Measurements from ENCODE around the gene PBXIP1. TPM values are rescaled to one million over a fixed set of nuclear protein-coding genes. Genes with fewer than 3 reads are reported as not detected.

Gene PBXIP1
- total RNA-seq, 2 donors from 2014 or later: 81.4 to 101 TPM

DNA sequence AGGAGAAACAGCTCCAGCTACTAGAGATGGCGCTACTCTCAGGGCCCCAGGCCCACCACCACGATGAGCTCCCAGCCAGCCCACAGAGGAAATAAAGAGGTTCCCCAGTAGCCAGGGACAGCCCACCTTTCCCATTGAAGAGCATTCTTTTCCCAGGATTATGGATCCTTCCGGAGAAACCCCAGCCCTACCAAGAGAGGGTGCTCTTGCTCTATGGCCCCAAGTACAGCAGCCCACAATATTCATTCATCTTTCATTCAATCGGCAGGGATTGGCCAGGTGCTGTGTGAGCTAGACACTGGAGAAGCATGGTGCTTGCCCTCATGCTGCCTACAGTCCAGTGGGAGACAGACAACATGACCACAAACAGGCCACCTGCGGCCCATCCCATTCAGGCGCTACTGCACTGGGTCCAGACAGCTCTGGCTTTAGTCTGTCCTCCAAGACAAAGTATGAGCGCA is 49.2 kb downstream of the PBXIP1 start:
- Histone ChIP-seq H3K27ac (no peak overlapping the region), H3K27me3 (no peaks in the 10 kb centered on the region), H3K4me1 (peaks cover 0 to 3% of the 10 kb centered on the region in 2 donors), H3K36me3 (no peaks in the 10 kb centered on the region), H3K9me3 (no peaks in the 10 kb centered on the region), H3K4me3 (no peak overlapping the region)
- TF ChIP-seq, protein P1, sequence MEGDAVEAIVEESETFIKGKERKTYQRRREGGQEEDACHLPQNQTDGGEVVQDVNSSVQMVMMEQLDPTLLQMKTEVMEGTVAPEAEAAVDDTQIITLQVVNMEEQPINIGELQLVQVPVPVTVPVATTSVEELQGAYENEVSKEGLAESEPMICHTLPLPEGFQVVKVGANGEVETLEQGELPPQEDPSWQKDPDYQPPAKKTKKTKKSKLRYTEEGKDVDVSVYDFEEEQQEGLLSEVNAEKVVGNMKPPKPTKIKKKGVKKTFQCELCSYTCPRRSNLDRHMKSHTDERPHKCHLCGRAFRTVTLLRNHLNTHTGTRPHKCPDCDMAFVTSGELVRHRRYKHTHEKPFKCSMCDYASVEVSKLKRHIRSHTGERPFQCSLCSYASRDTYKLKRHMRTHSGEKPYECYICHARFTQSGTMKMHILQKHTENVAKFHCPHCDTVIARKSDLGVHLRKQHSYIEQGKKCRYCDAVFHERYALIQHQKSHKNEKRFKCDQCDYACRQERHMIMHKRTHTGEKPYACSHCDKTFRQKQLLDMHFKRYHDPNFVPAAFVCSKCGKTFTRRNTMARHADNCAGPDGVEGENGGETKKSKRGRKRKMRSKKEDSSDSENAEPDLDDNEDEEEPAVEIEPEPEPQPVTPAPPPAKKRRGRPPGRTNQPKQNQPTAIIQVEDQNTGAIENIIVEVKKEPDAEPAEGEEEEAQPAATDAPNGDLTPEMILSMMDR (IDR thresholded peaks at IDR 0.05): peak; percentile 16 to 57
- DNase-seq (ENCODE audit: low spot score): no peak

DNA sequence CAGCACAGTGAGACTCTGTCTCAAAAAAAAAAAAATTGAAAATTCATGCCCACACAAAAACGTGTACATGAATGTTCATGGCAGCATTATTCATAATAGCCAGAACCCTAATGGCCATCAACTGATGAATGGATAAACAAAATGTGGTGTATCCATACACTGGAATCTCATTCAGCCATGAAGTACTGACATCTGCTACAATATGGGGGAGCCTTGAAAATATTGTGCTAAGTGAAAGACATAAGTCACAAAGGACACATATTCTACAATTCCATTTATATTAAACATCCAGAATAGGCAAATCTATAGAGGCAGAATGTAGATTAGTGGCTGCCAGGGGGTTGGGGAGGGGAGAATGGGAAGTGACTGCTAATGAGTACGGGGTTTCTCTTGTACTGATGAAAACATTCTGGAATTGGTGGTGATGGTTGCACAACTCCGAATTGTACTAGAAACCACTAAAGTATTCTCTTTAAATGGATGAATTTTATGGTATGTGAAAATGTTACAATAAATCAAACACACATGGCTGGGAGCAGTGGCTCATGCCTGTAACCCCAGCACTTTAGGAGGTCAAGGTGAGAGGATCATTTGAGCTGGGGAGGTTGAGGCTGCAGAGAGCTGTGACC is 52.8 kb downstream of the PBXIP1 start:
- TF ChIP-seq, protein P1 (IDR thresholded peaks at IDR 0.05): no peak
- Histone ChIP-seq H3K27me3 (no peaks in the 10 kb centered on the region), H3K4me3 (no peak overlapping the region), H3K9me3 (no peaks in the 10 kb centered on the region), H3K36me3 (no peaks in the 10 kb centered on the region), H3K4me1 (no peaks in the 10 kb centered on the region), H3K27ac (no peak overlapping the region)
- no peak for DNase-seq (ENCODE audit: low spot score)

GRCh38 chr1:154901591-154901990 is 54.3 kb downstream of the PBXIP1 start:
- Histone ChIP-seq H3K4me1 (peaks cover 0 to 4% of the 10 kb centered on the region in 2 donors), H3K27ac (no peak overlapping the region), H3K9me3 (no peaks in the 10 kb centered on the region), H3K27me3 (no peaks in the 10 kb centered on the region), H3K4me3 (no peak overlapping the region), H3K36me3 (no peaks in the 10 kb centered on the region)
- TF ChIP-seq, protein P1 (IDR thresholded peaks at IDR 0.05): no peak
- no peak for DNase-seq (ENCODE audit: low spot score)

- Histone ChIP-seq H3K4me3 (no peak overlapping the region), H3K27ac (no peak overlapping the region), H3K4me1 (peaks cover 0 to 5% of the 10 kb centered on the region in 2 donors), H3K36me3 (no peaks in the 10 kb centered on the region), H3K9me3 (no peaks in the 10 kb centered on the region), H3K27me3 (no peaks in the 10 kb centered on the region)
- no peak for DNase-seq (ENCODE audit: low spot score)
- TF ChIP-seq, protein P1 (IDR thresholded peaks at IDR 0.05): no peak
Observed at GRCh38 chr1:154899041-154899440, 56.9 kb downstream of the PBXIP1 start.

DNA sequence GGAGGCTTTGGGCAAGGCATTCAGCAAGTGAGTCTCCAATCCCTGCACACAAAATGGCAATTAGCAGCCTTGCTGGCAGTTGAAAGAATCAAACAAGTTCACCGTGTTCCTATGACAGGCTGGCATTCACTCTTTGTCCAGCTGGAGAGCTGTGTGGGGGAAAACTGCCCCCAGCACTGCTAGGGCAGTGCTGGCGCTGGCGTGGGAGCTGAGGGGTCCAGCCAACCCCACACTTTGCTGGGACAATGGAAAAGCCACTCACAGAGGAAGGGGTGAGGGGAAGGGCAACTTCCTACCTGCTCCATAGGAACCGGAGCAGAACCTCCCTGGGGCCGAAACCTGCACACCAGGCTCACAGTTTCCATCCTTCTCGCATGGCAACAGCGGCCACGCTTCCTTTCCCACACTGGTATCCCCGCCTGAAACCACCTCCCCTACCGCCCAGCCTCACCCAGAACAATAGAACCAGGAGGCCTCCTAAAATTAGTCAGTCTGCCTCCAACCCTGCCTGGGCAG is 59.1 kb downstream of the PBXIP1 start:
- H3K4me3 ChIP-seq: no peak overlapping the region
- H3K27me3 ChIP-seq: no peaks in the 10 kb centered on the region
- H3K4me1 ChIP-seq: peaks cover 0 to 5% of the 10 kb centered on the region in 2 donors
- H3K9me3 ChIP-seq: no peaks in the 10 kb centered on the region
- no peaks in the 10 kb centered on the region for H3K36me3 ChIP-seq
- TF ChIP-seq, protein P1 (IDR thresholded peaks at IDR 0.05): no peak
- no peak for DNase-seq (ENCODE audit: low spot score)
- H3K27ac ChIP-seq: no peak overlapping the region
